Measurements from ENCODE around the gene RAD51B. TPM values are rescaled to one million over a fixed set of nuclear protein-coding genes. Genes with fewer than 3 reads are reported as not detected.

Gene RAD51B
- total and polyA plus RNA-seq, 2 experiments from 2014 or later, result 11.7 to 17.8 TPM

- no peak for DNase-seq (ENCODE audit: low read depth in 1 of 2, low spot score in 1 of 2)
- Histone ChIP-seq H3K4me3 (no peak overlapping the region), H3K4me1 (ENCODE audit: low read depth) (no peaks in the 10 kb centered on the region), H3K27me3 (no peaks in the 10 kb centered on the region), H3K36me3 (no peaks in the 10 kb centered on the region), H3K27ac (no peak overlapping the region), H3K9me3 (ENCODE audit: low read depth) (no peaks in the 10 kb centered on the region)
- TF ChIP-seq CTCF (IDR thresholded peaks at IDR 0.05; ENCODE audit: low read depth, low read length), result no peak
These were observed 55.8 kb downstream of the RAD51B start for GRCh38 chr14:67875175-67876006.

GRCh38 chr14:67879026-67879425 lies 59.4 kb downstream of the RAD51B start:
- TF ChIP-seq CTCF (IDR thresholded peaks at IDR 0.05; ENCODE audit: low read depth, low read length), result no peak

GRCh38 chr14:67881225-67881624 lies 61.6 kb downstream of the RAD51B start:
- Histone ChIP-seq H3K4me3 (no peak overlapping the region), H3K4me1 (ENCODE audit: low read depth) (peaks cover 1% of the 10 kb centered on the region), H3K27me3 (no peaks in the 10 kb centered on the region), H3K9me3 (ENCODE audit: low read depth) (no peaks in the 10 kb centered on the region), H3K27ac (no peak overlapping the region), H3K36me3 (no peaks in the 10 kb centered on the region)
- peak in 1 of 2 donors; percentile 5 for DNase-seq (ENCODE audit: low read depth in 1 of 2, low spot score in 1 of 2)
- TF ChIP-seq CTCF (IDR thresholded peaks at IDR 0.05; ENCODE audit: low read depth, low read length), result no peak

More at GRCh38 chr14:67879026-67879425, 59.4 kb downstream of the RAD51B start:
- H3K4me1 ChIP-seq (ENCODE audit: low read depth), result no peaks in the 10 kb centered on the region
- H3K27ac ChIP-seq, result no peak overlapping the region
- no peaks in the 10 kb centered on the region for H3K27me3 ChIP-seq
- DNase-seq (ENCODE audit: low read depth in 1 of 2, low spot score in 1 of 2), result no peak
- H3K9me3 ChIP-seq (ENCODE audit: low read depth), result no peaks in the 10 kb centered on the region
- no peaks in the 10 kb centered on the region for H3K36me3 ChIP-seq
- H3K4me3 ChIP-seq, result no peak overlapping the region

- H3K9me3 ChIP-seq (ENCODE audit: low read depth), result no peaks in the 10 kb centered on the region
- DNase-seq (ENCODE audit: low read depth in 1 of 2, low spot score in 1 of 2), result no peak
- no peak for TF ChIP-seq CTCF (IDR thresholded peaks at IDR 0.05; ENCODE audit: low read depth, low read length)
- H3K36me3 ChIP-seq, result no peaks in the 10 kb centered on the region
- no peak overlapping the region for H3K27ac ChIP-seq
- no peak overlapping the region for H3K4me3 ChIP-seq
- no peaks in the 10 kb centered on the region for H3K27me3 ChIP-seq
- H3K4me1 ChIP-seq (ENCODE audit: low read depth), result peaks cover 4% of the 10 kb centered on the region
These were observed 63.5 kb downstream of the RAD51B start for GRCh38 chr14:67882986-67883555.

- peaks cover 4% of the 10 kb centered on the region for H3K4me1 ChIP-seq (ENCODE audit: low read depth)
- DNase-seq (ENCODE audit: low read depth in 1 of 2, low spot score in 1 of 2), result peak in 1 of 2 donors; percentile 50
- H3K27me3 ChIP-seq, result no peaks in the 10 kb centered on the region
- H3K4me3 ChIP-seq, result no peak overlapping the region
- peak; percentile 25 for TF ChIP-seq CTCF (IDR thresholded peaks at IDR 0.05; ENCODE audit: low read depth, low read length)
- no peaks in the 10 kb centered on the region for H3K9me3 ChIP-seq (ENCODE audit: low read depth)
- H3K27ac ChIP-seq, result no peak overlapping the region
- no peaks in the 10 kb centered on the region for H3K36me3 ChIP-seq
These were observed 64.1 kb downstream of the RAD51B start for GRCh38 chr14:67883717-67884116.
